ENCODE results near the gene FBXO9.

DNA sequence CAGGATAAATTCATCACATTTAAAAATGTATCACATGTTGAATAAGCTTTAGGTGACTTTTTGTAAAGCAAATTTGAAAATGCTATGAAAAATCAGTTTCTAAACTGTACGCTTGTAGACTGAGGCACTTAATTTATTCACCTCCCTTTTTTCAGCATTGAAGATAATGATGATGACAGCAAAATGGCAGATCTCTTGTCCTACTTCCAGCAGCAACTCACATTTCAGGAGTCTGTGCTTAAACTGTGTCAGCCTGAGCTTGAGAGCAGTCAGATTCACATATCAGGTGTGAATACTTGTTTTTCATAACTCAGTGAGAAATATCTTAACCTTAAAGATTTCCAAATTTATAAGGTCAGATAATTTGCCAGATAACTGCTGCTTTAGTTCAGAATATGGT, 15.6 kb downstream of the FBXO9 start:
- TF ChIP-seq, protein P1, sequence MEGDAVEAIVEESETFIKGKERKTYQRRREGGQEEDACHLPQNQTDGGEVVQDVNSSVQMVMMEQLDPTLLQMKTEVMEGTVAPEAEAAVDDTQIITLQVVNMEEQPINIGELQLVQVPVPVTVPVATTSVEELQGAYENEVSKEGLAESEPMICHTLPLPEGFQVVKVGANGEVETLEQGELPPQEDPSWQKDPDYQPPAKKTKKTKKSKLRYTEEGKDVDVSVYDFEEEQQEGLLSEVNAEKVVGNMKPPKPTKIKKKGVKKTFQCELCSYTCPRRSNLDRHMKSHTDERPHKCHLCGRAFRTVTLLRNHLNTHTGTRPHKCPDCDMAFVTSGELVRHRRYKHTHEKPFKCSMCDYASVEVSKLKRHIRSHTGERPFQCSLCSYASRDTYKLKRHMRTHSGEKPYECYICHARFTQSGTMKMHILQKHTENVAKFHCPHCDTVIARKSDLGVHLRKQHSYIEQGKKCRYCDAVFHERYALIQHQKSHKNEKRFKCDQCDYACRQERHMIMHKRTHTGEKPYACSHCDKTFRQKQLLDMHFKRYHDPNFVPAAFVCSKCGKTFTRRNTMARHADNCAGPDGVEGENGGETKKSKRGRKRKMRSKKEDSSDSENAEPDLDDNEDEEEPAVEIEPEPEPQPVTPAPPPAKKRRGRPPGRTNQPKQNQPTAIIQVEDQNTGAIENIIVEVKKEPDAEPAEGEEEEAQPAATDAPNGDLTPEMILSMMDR (IDR thresholded peaks at IDR 0.05 in 2 of 3, conservative IDR thresholded peaks at IDR 0.05 in 1 of 3; ENCODE audit: control insufficient read depth in 2 of 3, extremely low read depth in 1 of 3, insufficient read depth in 1 of 3, low read depth in 3 of 3, low read length in 3 of 3), result no peak
- TF ChIP-seq EP300 (IDR thresholded peaks at IDR 0.05; ENCODE audit: borderline replicate concordance in 1 of 2, control insufficient read depth in 1 of 2, low read depth in 2 of 2, low read length in 2 of 2) (no peak), GABPA (IDR thresholded peaks at IDR 0.05; ENCODE audit: low read depth) (no peak), FOXM1 (IDR thresholded peaks at IDR 0.05; ENCODE audit: low read depth, low read length) (no peak), RAD21 (IDR thresholded peaks at IDR 0.05; ENCODE audit: insufficient read depth, low read depth, low read length) (no peak), TCF12 (IDR thresholded peaks at IDR 0.05; ENCODE audit: low read depth, low read length) (no peak), NFYB (IDR thresholded peaks at IDR 0.05; ENCODE audit: insufficient read depth, low read depth, low read length) (no peak), ZNF274 (IDR thresholded peaks at IDR 0.05; ENCODE audit: insufficient read depth, insufficient read length) (no peak)
